GM10266 (cell line): ENCODE measurements around the gene NUP62.

Experiments used
- DNase-seq: peaks from one replicate; pipeline ENCODE4 v3.0.0; 2012; ENCODE audit errors: extremely low spot score
- TF ChIP-seq, protein P1 (sequence below): IDR thresholded peaks from 2 replicates; pipeline ENCODE4 v1.5.1; 2012; ENCODE audit warnings: mild to moderate bottlenecking, low read depth; ENCODE audit not compliant: control insufficient read depth, insufficient read depth; ENCODE audit errors: missing control alignments

The NUP62 gene

DNA sequence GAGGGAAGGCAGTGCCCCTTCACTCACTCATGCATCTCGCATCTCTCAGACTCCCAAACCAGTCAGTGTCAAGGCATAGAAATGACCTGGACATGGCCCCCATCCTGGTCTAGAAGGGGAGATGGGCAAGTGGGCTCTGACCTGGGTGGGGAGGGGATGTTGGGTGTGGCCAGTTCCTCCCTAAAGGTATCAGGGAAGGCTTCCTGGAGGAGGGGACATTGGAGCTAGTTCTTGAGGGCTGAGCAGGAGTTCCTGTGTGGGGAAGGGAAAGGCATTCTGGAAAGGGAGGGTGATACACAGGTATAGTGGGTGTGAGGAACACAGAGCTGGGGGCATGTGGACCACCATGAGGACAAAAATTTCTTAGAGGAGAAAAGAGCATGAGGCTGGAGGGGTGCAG lies 36.6 kb downstream of the NUP62 start:
- DNase-seq: no peak
- TF ChIP-seq, protein P1, sequence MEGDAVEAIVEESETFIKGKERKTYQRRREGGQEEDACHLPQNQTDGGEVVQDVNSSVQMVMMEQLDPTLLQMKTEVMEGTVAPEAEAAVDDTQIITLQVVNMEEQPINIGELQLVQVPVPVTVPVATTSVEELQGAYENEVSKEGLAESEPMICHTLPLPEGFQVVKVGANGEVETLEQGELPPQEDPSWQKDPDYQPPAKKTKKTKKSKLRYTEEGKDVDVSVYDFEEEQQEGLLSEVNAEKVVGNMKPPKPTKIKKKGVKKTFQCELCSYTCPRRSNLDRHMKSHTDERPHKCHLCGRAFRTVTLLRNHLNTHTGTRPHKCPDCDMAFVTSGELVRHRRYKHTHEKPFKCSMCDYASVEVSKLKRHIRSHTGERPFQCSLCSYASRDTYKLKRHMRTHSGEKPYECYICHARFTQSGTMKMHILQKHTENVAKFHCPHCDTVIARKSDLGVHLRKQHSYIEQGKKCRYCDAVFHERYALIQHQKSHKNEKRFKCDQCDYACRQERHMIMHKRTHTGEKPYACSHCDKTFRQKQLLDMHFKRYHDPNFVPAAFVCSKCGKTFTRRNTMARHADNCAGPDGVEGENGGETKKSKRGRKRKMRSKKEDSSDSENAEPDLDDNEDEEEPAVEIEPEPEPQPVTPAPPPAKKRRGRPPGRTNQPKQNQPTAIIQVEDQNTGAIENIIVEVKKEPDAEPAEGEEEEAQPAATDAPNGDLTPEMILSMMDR: no peak

DNA sequence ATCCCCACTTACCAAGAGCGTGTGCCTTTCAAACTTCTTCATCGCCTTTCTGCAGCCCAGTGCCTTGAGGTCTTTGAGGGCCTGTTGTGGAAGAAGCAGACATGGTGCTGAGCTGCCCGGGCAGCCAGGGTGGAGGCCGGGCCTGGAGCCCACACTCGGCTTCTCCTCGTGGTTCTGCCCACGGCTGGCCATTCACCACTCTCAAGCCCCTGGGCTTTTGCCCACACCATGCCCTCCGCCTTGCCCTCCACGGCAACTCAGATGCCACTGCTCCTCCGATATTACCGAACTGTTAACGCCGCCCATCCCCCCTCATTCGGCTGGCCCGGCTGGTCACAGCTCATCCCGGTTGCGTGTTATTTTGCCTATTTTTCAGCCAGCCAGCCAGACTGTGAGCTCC lies 37.9 kb downstream of the NUP62 start:
- DNase-seq: no peak
- TF ChIP-seq, protein P1: no peak

DNA sequence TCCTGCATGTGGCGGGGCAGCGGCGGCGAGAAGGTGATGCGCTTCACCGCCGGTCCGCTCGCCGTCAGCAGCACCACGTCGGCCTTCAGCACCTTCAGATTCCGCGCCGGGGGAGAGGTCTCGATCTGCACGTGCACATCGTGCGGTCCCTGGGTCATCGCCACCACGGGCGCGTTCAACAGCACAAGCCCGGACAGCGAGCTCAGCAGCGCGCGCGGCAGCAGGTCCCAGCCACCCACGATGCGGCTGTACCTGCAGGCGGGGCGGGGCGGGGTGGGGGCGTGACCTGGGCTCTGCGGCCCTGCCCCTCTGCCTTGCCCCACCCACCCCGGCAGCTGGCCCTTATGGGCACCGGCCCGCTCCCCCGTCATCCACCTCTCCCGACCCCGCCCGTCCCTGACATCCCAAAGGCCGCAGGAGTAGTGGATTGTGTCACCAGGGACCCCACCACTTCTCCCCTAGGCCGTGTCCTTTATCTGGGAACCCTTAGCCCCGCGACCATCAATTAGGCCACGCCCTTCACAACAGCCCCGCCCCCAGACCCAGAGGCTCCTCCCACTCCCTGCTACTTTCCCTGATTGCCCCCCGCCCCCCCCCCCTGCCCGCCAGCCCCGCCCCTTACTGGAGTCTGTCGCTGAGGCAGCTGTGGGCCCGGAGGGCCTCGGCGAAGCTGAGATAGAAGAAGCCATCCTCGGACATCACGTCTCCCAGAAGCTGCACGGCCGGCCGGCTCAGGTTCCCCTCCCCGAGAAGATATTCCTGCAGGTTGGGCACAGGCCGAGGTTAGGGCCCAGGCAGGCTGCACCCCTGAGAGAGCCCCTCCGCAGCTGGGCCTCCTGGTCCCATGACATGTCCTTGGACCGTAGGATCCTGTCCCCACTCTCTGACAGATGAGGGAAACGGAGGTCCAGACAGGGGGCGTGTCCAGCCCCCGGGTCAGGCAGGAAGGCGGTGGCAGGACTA lies 38.7 kb downstream of the NUP62 start:
- peak; percentile 84 for DNase-seq
- TF ChIP-seq, protein P1: no peak

DNA sequence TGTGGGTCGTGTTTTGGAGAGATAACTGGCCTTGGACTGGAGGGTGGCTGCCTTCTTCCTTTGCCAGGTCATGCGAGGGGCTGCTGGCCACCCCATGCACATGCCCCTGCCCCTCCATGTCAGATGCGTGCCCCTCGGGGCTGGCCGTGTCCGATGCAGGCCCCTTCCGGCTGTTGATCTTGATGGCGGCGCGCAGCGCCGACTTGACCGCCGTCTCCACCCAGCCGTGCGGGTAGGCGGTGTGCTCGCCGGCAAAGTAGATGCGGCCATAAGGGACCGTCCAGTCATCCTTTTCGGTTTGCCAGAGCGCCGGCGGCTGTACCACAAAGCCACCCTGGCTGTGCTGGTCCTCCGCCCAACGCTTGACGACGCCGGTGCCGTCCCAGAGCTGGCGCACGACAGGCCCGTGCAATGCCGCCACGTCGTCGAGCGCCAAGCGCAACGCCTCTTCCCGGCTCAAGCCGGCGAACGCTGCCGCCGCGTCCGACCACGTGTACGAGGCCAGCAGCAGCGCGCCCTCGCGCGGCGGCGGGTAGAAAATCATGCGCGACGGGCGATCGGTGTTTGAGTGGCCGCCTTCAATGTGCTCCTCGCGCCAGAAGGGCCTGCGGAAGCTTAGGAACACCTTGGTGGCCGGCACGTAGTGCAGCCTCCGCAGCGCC lies 39.5 kb downstream of the NUP62 start:
- TF ChIP-seq, protein P1: peak; percentile 70
- peak; percentile 64 for DNase-seq

DNA sequence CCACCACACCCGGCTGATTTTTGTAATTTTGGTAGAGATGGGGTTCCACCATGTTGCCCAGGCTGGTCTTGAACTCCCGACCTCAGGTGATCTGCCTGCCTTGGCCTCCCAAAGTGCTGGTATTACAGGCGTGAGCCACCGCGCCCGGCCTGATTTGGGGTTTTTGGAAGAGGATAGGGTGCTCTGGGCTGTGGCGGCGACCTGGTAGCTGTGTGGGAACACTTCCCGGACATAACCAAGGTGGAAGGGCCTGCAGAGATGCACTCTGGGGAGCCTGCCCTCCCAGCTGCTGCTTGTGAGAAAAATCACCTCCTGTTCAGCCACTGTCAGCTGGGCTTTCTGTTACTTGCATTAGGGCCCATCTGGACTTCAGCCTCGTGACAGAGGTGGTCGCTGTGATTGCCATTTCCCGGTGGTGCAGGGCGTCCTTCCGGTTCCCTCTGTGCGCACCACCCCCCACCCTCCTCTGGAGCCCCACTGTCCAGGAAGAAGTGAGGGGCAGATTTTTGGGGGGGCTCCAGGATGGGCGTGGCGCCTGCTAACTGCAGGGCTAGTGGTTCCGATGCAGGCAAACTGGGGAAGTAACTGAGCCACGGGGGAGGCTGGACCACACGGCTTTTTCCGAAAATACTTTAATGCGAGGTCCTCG lies 40.1 kb downstream of the NUP62 start:
- TF ChIP-seq, protein P1: no peak
- DNase-seq: no peak

DNA sequence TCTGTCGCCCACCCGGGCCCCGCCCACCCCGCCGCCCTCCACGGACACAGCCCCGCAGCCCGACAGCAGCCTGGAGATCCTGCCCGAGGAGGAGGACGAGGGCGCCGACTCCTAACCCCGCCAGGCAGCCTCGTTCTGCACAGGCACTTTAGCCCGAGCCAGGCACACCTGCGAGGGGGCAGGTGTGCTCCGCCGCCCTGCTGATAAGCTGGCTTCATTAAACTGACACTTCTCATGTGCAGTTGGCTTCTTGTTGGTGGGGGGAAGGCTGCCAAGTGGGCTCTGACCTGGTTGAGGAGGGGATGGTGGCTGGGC lies 40.8 kb downstream of the NUP62 start:
- DNase-seq: no peak
- TF ChIP-seq, protein P1: no peak
